ENCODE measurements around the gene ISL1.

ISL1 gene

DNA sequence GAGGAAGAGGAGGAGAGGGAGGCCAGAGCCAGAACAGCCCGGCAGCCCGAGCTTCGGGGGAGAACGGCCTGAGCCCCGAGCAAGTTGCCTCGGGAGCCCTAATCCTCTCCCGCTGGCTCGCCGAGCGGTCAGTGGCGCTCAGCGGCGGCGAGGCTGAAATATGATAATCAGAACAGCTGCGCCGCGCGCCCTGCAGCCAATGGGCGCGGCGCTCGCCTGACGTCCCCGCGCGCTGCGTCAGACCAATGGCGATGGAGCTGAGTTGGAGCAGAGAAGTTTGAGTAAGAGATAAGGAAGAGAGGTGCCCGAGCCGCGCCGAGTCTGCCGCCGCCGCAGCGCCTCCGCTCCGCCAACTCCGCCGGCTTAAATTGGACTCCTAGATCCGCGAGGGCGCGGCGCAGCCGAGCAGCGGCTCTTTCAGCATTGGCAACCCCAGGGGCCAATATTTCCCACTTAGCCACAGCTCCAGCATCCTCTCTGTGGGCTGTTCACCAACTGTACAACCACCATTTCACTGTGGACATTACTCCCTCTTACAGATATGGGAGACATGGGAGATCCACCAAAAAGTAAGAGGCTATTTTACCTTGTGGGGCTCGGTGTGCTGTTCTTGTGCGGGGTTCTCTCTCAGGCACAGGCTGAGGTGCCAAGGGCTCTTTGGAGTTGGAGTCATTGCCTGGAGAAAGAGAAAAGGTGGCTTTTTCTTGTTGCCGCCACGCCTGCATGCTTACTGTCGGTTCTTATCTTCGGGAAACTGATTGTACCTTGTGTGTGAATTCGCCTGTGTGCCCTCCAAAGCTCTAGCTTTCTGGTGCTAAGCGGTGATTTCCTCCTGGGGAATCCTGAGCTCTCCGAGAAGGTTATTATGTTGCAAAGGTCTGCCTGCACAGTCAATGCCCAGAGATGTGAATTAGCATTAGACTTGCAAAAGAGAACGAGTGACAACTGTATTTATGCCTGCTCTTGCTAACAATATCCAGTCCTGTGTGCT is at the start of gene ISL1:
Gene ISL1 (plus strand): TSS at position 318 of the 991 bp plus-strand sequence. CDS start 224 bp downstream, at position 542.
- DNase-seq = no peak

DNA sequence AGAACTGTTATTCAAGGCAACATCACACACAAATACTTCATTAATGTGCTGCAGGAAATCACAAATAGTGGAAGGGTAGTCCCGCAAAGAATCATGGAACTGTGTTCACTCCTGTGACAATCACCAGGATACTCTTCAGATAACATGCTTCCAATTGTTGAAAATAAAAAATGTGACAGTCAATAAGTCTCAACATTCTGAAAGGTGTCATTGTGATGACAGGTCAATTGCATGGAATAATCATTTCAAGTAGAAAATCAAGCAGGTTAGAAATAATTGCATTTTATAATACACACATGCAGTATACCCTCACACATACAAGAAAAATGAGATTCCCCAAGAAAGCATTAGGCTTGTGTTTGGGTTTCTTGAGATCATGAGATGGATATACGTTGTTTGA is 46.4 kb upstream of the ISL1 start:
- DNase-seq = no peak

DNA sequence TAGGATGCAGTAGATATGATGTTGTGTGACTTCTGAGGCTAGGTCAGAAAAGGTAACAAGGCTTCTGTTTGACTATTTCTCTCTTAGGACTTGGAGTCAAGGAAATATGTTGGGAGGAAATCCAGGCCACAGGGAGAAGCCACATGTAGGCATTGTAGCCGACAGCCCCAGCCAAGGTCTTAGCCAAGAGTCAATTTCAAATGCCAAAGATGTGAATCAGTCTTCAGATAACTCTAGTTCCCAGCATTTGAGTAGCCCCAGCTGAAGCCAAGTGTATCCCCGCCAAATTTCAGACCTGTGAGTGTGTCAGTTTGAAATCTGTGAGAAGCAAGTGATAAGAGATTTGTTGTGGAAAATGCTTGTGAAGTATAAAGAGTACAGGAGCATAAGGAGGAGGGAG is 38.1 kb upstream of the ISL1 start:
- DNase-seq = no peak

DNA sequence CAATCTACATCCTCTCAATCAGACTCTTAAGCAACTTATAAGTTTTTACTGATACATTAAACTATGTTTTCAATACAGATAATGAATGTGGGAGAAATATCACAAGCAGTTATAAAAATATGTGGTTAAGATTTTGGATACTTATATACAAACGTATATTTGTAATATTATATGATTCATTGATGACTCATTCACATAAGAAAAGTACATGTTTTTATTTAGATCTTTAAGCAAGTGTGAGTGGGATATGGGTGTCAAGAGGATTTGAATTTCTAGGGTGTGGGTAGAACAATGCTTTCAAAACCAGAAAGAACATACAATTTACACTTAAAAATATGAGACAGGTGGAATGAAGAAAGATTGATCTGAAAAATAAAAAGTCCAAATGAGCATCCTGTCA is 36.1 kb upstream of the ISL1 start:
- no peak for DNase-seq

DNA sequence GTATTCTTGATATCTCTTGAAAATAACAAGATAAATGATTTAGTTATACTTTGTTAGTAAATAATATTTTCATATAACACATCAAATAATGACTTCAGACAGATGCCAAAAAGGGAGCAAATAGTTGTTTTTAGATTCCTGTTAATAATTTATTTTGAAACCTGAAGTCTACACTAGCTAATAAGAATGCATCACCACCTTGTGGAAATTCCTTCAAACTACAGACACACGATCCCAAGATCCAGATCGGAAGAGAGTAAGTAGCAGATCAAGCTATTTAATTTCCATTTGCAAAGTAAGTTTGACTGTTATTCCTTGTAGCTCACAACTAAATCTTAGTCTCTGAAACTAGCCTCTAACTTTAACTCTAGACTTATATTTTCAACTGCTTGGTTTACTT is 35.5 kb upstream of the ISL1 start:
- DNase-seq = no peak

DNA sequence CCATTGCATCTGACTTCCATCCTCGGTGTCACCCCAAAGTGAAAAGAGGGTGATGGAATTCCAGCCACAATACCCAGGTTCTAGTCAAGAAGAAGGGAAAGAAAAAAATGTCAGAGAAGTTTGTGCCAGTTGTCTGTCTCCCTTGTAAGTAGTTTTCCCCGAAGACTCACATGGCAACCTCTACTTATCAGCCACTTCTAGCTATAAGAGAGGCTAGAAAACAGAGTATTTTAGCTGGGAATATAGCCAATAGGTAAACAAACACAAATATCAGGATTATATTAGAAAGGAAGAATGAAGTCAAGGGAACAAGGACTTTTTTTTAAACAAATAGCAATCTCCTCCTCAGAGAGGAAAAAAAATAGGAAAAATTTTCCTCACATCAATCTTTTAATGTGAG is 12.2 kb upstream of the ISL1 start:
- no peak for DNase-seq

DNA sequence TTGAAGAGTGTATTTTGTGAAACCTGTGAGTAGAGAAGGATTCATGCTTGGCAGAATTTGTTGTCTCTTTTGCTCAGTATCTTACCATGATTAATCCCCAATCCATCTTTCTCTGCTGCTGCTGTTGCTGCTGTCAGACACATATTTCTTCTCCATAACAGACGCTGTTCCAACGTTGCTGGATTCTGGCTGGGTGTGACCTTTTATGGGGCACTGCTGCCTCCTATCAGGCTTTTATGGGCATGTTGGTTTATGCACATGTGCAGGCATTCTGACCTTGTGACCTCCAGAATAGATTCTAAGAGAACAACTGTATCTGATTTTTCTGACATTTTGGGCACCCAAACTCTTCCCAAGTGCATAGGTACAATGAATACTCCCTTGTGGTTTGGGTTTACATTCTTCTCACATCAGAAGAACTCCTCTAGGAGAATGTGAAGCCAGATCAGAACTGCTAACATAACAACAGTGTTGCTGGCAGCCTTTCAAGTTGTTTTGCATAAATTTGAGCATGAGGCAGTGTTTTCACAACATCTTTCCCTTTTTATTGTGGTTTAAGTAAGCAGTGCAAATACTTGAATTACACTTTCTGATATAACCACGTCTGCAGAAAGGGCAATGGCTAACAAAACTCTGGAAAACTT is 9.2 kb upstream of the ISL1 start:
- no peak for DNase-seq

DNA sequence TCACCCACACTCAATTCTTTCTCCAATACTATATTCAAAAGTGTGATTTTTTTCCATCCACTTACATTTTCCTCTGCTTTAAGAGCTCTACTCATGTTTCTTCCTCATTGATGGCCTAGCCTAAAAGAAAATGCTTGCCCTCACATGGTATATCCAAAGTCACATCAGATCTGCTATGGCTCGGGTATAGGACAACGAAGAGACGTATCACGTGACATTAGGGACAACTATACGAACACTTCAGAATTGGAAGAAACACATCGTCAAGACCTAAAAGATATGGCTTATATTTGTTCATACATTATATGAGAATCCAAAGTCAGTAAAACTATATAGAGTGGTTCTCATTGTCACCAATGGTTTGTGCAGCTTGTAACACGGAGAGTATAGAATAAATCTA is 8.2 kb upstream of the ISL1 start:
- no peak for DNase-seq

DNA sequence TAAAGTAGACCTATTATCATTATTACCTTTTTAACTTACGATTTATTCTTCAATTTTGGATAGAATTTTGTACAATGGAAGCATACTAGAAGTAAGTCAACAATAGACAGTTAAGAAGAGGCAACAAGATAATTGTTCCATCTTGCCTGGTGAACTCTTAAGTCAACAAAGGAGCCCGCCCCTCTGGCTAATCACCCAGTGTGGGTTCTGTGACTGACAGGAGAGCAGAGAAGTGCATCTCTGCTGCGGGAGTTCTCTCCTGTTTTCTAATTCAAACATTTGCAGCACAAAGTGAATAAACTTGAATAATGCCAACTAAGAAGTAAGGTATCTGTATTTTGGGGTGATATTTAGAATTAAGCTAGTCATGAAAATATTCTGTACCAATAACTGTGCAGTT is 6.7 kb upstream of the ISL1 start:
- DNase-seq = no peak

DNA sequence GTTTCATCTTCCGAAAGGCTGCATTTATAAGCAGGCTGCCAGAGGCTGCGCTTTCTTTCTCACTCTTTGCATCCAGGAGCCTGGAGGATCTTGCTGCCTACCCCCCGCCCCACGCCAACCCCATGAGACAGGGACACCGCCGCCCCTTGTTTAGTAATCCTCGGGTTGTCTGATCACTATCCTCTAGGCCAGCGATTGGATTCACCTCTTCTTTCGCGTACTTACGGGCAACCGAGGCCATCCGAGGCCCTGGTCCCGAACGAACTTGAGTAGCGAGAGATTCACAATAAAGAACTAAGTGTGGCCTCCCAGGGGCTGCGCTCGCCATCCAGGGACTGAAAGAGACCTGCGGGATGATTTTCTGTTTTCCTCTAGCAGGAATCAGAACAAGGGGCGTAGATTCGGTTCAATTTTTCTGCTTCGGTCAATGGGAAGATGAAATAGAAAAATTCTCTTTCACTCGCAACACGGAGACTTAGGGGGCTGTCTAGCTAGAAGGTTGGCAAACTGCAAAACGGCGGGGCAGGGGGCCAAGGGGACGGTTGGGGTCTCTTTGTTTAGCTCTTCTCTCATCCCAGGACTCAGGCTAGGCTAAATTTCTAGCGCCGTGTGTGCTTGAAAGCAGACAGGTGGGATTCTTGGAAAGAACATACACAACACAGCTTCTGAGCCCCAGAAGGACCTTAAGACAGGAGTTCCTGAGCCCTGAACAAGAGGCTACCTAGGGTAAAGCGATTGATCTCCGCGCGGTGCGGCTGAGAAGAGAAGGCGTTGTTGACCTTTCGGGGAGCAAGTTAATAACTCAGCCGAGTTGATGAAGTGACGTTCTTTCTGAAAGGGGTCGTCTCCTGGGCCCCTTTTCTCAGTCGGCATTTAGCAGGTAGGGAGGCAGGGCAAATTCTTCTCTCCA is 5.8 kb upstream of the ISL1 start:
- no peak for DNase-seq

DNA sequence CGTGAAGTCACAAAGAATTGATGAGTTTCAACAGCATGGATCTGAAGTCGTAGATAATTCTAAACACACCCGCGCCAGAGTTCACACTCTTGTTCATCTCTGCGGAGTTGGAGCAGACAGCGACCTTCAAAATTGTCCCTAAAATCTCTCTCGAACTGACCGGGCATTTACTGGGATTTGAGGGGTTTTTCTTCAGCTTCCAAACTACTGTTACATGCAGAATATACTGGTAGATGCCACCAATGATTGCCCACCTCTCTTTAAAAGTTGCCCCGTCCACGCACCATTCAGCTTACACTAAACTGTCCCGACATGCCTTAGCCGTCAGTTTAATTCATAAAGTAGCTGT is 5.2 kb upstream of the ISL1 start:
- no peak for DNase-seq

DNA sequence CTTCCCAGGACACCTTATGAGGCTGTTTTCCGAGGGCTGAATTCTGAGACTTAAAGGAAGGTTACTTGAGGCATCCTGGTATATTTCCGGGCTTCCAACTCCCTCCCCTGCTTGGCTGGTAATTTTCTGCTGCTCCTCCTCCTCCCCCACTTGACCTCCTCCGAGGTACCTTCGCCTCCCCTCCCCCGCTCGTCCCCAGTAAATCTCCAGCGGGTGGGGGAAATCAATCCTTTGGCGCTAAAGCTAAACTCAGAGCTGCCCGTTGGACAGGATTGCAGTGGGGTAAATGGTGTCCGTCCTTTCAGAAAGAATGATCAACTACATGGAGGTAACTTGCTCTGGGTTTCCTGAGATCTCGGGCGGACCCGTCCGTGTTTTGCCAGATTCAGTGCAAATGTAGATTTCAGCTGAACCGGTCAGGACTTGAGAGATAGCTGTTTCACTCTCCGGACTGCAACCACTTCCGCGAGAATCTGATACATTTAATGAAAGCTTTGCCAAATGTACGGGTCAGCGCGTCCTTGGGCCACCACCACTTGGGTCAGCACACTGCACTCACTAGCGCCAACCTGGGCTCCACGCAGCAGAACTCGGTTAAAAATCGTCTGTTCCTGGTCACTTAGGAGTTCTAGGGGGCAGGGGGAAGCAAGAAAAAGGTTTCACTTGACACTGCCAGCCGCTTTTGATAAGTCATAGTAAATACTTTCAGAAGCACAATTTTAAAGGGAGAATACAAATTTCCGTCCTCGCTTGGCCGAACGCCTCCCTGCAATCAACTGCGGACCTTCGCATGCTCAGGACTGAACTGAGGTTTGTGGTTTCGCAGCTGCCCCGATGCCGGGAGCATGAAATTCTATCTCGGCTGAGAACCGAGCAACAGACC is 4.6 kb upstream of the ISL1 start:
- no peak for DNase-seq

DNA sequence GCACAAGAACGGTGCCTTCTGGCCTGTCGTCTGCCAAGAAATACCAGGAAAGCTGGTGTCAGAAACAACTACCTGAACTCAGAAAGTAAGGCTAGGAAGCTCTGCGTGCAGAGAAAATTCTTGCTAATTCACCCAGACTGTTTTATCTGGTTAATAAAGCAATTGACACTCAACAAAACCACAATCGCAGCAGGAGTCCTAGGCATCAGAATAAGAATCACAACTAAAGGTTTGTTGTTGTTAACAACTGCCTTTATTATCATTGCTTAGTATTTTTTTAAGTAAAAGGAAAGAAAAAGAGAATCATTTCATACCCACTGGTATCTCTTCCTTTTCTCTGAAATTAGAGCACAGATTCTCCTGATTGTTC is 3.9 kb upstream of the ISL1 start:
- no peak for DNase-seq

DNA sequence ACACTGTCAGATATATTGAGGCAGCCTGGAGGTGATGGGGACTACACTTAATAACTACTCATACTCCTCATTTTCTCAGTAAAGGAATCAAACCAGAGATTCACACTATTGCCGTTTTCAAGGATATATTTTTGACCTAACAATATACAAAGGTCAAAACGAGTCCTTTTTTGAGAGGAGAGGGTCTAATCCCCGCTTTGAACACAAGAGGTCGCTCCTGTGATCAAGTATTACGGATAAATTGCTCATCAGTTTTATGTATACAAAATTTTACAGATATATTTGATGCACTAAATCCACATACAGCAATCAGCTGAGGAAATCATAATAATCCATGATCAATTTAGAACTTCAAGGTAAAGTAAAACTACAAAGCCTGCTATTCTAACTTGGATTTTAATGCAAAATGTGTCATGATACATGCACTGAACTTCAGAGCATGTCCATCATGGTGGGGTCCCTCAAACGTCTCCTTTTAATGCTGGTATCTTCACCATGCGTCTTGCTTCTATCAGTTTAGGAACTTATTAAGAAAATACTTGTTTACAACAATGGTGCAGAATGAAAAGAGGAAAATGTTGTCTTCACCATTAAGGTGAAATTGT is 2.5 kb upstream of the ISL1 start:
- DNase-seq = no peak

DNA sequence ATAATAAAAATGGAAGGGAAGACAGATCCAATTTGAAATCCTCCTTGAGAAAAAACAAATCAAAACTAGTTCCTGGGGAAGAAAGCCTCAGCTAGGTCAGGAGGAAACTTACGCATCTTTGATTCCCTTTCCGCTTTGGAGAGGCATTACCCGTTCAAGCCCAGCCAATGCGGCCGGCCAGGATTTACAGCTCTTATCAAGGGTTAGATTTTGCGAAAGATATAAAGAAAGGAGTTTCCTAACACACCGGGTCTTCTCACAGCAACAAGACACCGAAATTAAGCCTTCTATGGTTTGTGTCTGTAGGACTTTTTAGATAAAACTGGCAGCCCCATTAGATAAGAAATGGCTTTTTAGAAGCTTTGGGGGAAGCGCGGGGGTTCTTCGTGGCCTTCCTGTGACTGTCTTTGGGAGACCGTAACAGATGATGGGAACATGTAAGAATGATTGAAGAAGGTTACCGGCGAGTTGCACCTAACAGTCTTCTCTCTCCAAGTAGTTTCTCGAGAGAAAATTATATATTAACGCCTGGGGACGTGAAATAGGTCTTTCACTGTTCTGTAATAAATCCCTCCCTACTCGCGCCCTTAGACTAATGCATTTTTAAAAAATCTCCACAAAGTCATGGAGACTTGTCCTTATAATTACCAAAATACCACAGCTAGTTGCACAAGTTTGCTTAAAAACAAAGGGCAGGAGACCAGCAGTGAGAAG is 1.3 kb upstream of the ISL1 start:
- no peak for DNase-seq

DNA sequence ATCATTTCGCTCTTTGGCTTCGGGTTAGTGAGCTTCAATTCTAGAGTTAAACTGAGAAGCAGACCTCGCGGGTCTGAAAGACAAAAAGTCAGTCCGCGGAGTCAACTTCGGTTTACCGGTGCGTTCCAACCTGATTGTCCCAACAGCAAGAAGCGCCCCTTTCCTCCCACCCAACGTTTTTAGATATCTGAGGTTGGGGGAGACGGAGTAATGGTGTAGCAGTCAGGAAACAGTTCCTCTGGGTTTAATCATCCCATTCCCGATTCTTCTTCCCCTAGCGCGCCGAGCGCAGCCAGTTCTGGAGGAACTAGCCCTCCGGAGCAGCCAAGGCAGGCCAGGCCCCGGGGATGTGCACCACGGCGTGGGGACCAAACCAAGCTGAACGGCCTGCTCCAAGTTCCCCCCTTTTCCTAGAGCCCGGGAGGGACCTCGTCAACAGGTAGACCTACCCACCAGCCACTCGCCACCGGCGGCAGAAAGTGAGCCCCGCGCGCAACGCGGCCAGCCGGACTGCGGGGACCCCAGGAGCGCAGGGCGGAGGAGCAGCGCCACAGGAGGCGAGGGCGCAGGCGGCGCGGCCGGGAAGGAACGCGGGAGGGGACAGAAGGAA is 622 bp upstream of the ISL1 start:
- no peak for DNase-seq

DNA sequence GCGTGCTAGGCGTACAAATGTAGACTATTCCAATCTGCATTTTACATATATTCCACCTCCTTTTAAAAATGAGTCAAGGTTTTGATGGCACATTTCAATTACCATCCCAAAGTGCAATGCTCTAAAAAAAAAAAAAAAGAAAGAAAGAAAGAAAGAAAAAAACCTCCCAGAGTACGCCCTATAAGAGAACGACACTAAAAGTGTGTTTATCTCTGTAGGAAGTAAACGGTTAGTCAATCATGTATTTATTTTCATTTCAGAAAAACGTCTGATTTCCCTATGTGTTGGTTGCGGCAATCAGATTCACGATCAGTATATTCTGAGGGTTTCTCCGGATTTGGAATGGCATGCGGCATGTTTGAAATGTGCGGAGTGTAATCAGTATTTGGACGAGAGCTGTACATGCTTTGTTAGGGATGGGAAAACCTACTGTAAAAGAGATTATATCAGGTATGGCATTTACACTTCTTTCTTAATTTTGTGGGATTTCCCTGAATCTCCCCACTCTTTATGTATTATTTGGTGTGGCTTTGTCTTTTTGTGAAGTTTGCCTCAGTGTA is 1.1 kb downstream of the ISL1 start:
- DNase-seq = no peak

DNA sequence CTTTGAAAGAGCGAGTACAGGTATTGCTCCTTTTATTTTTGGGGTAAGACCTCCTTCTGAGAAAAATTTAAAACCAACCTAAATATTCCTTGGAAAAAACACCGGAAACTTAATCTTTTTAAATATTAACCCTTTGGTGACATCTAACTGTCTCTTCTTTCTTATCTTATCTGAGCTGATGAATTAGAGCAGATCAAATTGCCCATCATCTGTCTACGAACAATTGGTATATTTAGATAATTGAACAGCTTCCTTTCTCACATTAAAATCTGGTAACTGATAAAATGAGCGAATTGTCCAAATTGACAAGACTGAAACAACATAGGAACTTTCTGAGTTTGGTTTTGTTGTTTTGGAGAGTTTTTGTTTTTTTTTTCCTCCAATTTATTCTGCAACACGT is 2.0 kb downstream of the ISL1 start:
- no peak for DNase-seq

DNA sequence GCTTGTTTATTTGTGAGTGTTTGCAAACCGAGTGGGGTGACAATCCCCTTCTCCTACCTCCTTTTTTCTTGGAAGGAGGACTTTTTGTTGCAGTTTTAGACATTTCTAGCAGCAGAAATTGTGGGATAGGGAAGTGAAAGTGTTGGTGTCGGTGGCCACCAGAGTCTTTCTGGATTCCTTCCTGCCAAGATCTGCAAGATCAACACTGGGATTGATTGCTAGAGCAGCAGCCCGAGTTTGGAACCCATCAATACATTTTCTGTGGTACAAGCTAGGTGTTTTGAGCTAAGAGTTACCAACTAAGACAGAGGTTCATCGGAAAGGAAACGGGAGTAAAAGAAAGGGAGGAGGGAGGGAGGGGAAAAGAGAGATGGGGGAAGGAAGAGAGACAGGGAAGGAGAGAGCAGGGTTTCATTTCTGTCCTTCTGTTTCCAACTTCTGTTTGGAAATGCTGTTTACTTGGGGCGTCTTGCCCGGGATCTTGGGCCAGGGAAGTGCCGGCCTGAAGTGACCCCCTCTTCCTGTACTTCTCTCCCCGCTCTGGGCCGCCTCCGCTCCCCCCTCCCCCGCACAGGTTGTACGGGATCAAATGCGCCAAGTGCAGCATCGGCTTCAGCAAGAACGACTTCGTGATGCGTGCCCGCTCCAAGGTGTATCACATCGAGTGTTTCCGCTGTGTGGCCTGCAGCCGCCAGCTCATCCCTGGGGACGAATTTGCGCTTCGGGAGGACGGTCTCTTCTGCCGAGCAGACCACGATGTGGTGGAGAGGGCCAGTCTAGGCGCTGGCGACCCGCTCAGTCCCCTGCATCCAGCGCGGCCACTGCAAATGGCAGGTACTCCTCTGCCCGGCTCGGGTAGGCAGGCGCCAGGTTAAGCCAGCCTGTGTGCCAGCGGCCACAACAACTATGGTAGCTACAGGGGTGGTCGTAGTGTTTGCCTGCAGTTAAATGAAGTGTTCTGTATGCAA is 4.0 kb downstream of the ISL1 start:
- no peak for DNase-seq

Data from stimulated activated CD4-positive, alpha-beta T cell treated with anti-CD3 and anti-CD28 coated beads, Interleukin-12 subunit alpha, Interleukin-12 subunit beta, amount 100 ng/mL, for 4 hours (primary cell).